K562 (cell line): ENCODE data around the gene ACOX1. TPM values are rescaled to one million over a fixed set of nuclear protein-coding genes. Genes with fewer than 3 reads are reported as not detected.
A peak's percentile ranks its signal among the peaks of the same experiment; 100 is the strongest.

ENCODE experiments used
- CHD4 ChIP-seq: fragments of 200-600 bp; sonication (generic); IDR thresholded peaks from 3 replicates; pipeline ENCODE4 v1.6.1; 2012; ENCODE audit warnings: low read depth, mild to moderate bottlenecking, mixed read lengths, low read length, inconsistent platforms; ENCODE audit not compliant: insufficient read depth, insufficient replicate concordance, poor library complexity, severe bottlenecking
- CXXC5 ChIP-seq: fragments of 250-450 bp; sonication (Bioruptor Pico); IDR thresholded peaks from 2 replicates; pipeline ENCODE4 v1.8.0; 2022; ENCODE audit warnings: inconsistent platforms, mild to moderate bottlenecking, moderate library complexity
- DDX20 ChIP-seq: fragments of 450-650 bp; IDR thresholded peaks from 2 replicates; pipeline ENCODE4 v1.6.1; 2016; ENCODE audit warnings: missing genetic modification characterization, low read depth, mild to moderate bottlenecking, missing compliant biosample characterization, moderate library complexity
- FOSL1 ChIP-seq: fragments of 200-800 bp; sonication (Bioruptor generic); conservative IDR thresholded peaks from 2 replicates; pipeline ENCODE4 v1.6.1; 2016; ENCODE audit warnings: missing genetic modification characterization, missing compliant biosample characterization
- GATAD2A ChIP-seq: fragments of 450-650 bp; IDR thresholded peaks from 2 replicates; pipeline ENCODE4 v1.6.1; 2017
- ILK ChIP-seq: fragments of 450-650 bp; IDR thresholded peaks from 2 replicates; pipeline ENCODE4 v1.6.1; 2016; ENCODE audit warnings: missing genetic modification characterization, low read depth, mild to moderate bottlenecking, missing compliant biosample characterization, moderate library complexity, borderline replicate concordance
- MCM3 ChIP-seq: fragments of 450-650 bp; IDR thresholded peaks from 2 replicates; pipeline ENCODE4 v1.6.1; 2016
- MXI1 ChIP-seq: IDR thresholded peaks from 2 replicates; pipeline ENCODE4 v1.6.1; 2011; ENCODE audit warnings: low read depth, mild to moderate bottlenecking, improper control_type of control experiment, low read length
- NCOA4 ChIP-seq: fragments of 450-650 bp; IDR thresholded peaks from 2 replicates; pipeline ENCODE4 v1.6.1; 2018; ENCODE audit warnings: mild to moderate bottlenecking; ENCODE audit not compliant: partially characterized antibody
- SOX6 ChIP-seq: fragments of 450-650 bp; IDR thresholded peaks from 2 replicates; pipeline ENCODE4 v1.6.1; 2014; ENCODE audit warnings: mild to moderate bottlenecking
- TGIF2 ChIP-seq: sonication (generic); formaldehyde crosslinking; IDR thresholded peaks from 2 replicates; pipeline ENCODE4 v1.8.1; 2022; ENCODE audit warnings: mild to moderate bottlenecking, missing genetic modification reagents, moderate library complexity
- ZBED1 ChIP-seq: IDR thresholded peaks from 2 replicates; pipeline ENCODE4 v1.6.1; 2014
- ZBTB8A ChIP-seq: fragments of 450-650 bp; IDR thresholded peaks from 2 replicates; pipeline ENCODE4 v1.6.1; 2018; ENCODE audit warnings: mild to moderate bottlenecking, moderate library complexity; ENCODE audit not compliant: partially characterized antibody
- ZFP36 ChIP-seq: fragments of 150-350 bp; IDR thresholded peaks from 2 replicates; pipeline ENCODE4 v1.6.1; 2018; ENCODE audit warnings: low read length, low read depth; ENCODE audit not compliant: partially characterized antibody
- ZNF140 ChIP-seq: fragments of 250-450 bp; sonication (Bioruptor Pico); IDR thresholded peaks from 2 replicates; pipeline ENCODE4 v1.8.0; 2021; ENCODE audit warnings: moderate library complexity, mild to moderate bottlenecking, inconsistent platforms
- ZNF347 ChIP-seq: fragments of 450-650 bp; formaldehyde crosslinking; IDR thresholded peaks from 2 replicates; pipeline ENCODE4 v1.4.0; 2020; ENCODE audit warnings: low read depth, mild to moderate bottlenecking, moderate library complexity
- ZNF583 ChIP-seq: fragments of 250-450 bp; sonication (Bioruptor Pico); IDR thresholded peaks from 2 replicates; pipeline ENCODE4 v1.4.0; 2020
- polyA plus RNA-seq, 8 experiments: library from polyadenylated mRNA; depleted of rRNA in 4 of 8; stranded (reverse) in 5 of 8; unstranded in 3 of 8; fragments of >200 nt; fragmentation: Nextera tagmentation in 2 of 8; fragmentation: Illumina TruSeq in 1 of 8; extraction: Ambion mirVana in 2 of 8; extraction: Trizol in 1 of 8; gene quantifications; 2 replicates each; pipeline versions ENCODE4 v1.2.1 to v1.2.3, GENCODE V29; 2011 to 2014; ENCODE audit warnings: inconsistent platforms in 1 of 8, missing spikeins in 1 of 8
- total RNA-seq, 7 experiments: library from RNA; depleted of rRNA in 6 of 7; stranded (reverse); fragments of >200 nt in 6 of 7; fragmentation: Illumina TruSeq in 2 of 7; extraction: Trizol in 2 of 7; gene quantifications; 2 replicates each; pipeline versions ENCODE4 v1.2.1 to v1.2.3, GENCODE V29; 2011 to 2021; ENCODE audit warnings: low replicate concordance in 1 of 7
- TF ChIP-seq, protein P1 (sequence below): fragments of 450-650 bp; IDR thresholded peaks from 2 replicates; pipeline ENCODE4 v1.6.1; 2016; ENCODE audit warnings: mild to moderate bottlenecking
- TF ChIP-seq, protein P2 (sequence below): fragments of 250-450 bp; sonication (Bioruptor Pico); IDR thresholded peaks from 2 replicates; pipeline ENCODE4 v1.9.0; 2021; ENCODE audit warnings: mild to moderate bottlenecking
- TF ChIP-seq, protein P3 (sequence below): fragments of 450-650 bp; IDR thresholded peaks from 2 replicates; pipeline ENCODE4 v1.6.1; 2016; ENCODE audit warnings: missing biosample characterization, missing genetic modification characterization
- TF ChIP-seq, protein P4 (sequence below): fragments of 200-400 bp; formaldehyde crosslinking; IDR thresholded peaks from 2 replicates; pipeline ENCODE4 v1.6.1; 2017; ENCODE audit warnings: mild to moderate bottlenecking, low read depth, low read length, moderate library complexity
- TF ChIP-seq, protein P5 (sequence below): sonication (generic); formaldehyde crosslinking; IDR thresholded peaks from 2 replicates; pipeline ENCODE4 v1.8.0; 2023; ENCODE audit warnings: mild to moderate bottlenecking, missing genetic modification reagents

Gene ACOX1
- total and polyA plus RNA-seq, 9 of the 15 experiments (the other 6 are each of a cell fraction or from before 2014, with no cell fraction given) = 7.8 to 24.1 (median 14.5) TPM

DNA sequence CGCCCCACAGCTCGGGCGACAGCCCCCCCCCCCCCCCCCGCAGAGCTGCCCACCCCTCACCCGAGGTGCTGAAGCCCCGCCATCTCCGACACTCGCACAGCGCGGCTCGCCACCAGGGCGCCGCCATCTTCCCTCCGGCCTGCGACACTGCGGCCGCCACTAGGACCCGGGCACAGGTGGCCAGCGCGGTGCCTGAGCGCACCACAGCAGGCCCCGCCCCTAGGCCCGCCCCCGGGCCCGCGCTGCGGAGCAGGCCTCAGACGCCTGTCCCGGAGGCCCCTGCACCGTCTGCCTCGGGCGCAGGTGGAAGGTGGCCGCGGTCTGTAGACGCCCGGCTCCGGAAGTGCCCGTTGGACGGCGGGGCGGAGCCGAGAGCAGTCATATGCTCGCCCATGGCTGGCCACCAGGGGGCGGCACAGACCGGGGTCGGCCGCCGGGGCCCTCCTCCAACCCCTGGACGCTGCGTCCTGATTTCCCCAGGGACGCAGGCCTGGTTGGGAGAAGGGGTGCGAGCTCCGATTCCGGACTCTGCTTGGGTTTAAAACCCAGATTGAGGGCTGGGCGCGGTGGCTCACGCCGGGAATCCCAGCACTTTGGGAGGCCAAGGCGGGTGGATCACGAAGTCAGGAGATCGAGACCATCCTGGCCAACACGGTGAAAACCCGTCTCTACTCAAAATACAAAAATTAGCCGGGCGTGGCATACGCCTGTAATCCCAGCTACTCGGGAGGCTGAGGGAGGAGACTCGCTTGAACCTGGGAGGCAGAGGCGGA lies 74.0 kb downstream of the ACOX1 start, which contains the start of gene MRPL38 (continued):
- TF ChIP-seq, protein P1, sequence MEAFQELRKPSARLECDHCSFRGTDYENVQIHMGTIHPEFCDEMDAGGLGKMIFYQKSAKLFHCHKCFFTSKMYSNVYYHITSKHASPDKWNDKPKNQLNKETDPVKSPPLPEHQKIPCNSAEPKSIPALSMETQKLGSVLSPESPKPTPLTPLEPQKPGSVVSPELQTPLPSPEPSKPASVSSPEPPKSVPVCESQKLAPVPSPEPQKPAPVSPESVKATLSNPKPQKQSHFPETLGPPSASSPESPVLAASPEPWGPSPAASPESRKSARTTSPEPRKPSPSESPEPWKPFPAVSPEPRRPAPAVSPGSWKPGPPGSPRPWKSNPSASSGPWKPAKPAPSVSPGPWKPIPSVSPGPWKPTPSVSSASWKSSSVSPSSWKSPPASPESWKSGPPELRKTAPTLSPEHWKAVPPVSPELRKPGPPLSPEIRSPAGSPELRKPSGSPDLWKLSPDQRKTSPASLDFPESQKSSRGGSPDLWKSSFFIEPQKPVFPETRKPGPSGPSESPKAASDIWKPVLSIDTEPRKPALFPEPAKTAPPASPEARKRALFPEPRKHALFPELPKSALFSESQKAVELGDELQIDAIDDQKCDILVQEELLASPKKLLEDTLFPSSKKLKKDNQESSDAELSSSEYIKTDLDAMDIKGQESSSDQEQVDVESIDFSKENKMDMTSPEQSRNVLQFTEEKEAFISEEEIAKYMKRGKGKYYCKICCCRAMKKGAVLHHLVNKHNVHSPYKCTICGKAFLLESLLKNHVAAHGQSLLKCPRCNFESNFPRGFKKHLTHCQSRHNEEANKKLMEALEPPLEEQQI = no peak
- no peak for TF ChIP-seq CHD4
- TF ChIP-seq ZNF140 (CRISPR knock-in tag) = no peak
- no peak for TF ChIP-seq ZNF347 (CRISPR knock-in tag)
- no peak for TF ChIP-seq ILK
- TF ChIP-seq SOX6 = peak; percentile 69
- TF ChIP-seq ZBED1 = 0 out of 2 replicates have a peak, but pooled peaks have one; percentile 47
- peak; percentile 10 for TF ChIP-seq ZFP36
- TF ChIP-seq GATAD2A = no peak
- TF ChIP-seq, protein P2, sequence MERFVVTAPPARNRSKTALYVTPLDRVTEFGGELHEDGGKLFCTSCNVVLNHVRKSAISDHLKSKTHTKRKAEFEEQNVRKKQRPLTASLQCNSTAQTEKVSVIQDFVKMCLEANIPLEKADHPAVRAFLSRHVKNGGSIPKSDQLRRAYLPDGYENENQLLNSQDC (CRISPR knock-in tag) = no peak
- TF ChIP-seq, protein P3, sequence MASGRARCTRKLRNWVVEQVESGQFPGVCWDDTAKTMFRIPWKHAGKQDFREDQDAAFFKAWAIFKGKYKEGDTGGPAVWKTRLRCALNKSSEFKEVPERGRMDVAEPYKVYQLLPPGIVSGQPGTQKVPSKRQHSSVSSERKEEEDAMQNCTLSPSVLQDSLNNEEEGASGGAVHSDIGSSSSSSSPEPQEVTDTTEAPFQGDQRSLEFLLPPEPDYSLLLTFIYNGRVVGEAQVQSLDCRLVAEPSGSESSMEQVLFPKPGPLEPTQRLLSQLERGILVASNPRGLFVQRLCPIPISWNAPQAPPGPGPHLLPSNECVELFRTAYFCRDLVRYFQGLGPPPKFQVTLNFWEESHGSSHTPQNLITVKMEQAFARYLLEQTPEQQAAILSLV = no peak
- TF ChIP-seq, protein P4, sequence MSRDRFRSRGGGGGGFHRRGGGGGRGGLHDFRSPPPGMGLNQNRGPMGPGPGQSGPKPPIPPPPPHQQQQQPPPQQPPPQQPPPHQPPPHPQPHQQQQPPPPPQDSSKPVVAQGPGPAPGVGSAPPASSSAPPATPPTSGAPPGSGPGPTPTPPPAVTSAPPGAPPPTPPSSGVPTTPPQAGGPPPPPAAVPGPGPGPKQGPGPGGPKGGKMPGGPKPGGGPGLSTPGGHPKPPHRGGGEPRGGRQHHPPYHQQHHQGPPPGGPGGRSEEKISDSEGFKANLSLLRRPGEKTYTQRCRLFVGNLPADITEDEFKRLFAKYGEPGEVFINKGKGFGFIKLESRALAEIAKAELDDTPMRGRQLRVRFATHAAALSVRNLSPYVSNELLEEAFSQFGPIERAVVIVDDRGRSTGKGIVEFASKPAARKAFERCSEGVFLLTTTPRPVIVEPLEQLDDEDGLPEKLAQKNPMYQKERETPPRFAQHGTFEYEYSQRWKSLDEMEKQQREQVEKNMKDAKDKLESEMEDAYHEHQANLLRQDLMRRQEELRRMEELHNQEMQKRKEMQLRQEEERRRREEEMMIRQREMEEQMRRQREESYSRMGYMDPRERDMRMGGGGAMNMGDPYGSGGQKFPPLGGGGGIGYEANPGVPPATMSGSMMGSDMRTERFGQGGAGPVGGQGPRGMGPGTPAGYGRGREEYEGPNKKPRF = no peak
- TF ChIP-seq NCOA4 = no peak
- no peak for TF ChIP-seq DDX20 (tag)
- TF ChIP-seq, protein P5, sequence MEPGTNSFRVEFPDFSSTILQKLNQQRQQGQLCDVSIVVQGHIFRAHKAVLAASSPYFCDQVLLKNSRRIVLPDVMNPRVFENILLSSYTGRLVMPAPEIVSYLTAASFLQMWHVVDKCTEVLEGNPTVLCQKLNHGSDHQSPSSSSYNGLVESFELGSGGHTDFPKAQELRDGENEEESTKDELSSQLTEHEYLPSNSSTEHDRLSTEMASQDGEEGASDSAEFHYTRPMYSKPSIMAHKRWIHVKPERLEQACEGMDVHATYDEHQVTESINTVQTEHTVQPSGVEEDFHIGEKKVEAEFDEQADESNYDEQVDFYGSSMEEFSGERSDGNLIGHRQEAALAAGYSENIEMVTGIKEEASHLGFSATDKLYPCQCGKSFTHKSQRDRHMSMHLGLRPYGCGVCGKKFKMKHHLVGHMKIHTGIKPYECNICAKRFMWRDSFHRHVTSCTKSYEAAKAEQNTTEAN (CRISPR knock-in tag) = no peak
- TF ChIP-seq MXI1 = no peak; the same call in 1 of the 2 replicates
- no peak for TF ChIP-seq MCM3
- TF ChIP-seq TGIF2 = peak; percentile 67; the same call in 1 of the 2 replicates
- TF ChIP-seq ZBTB8A = no peak
- TF ChIP-seq ZNF583 (CRISPR knock-in tag) = no peak
- TF ChIP-seq FOSL1 = 0 out of 2 replicates have a peak, but pooled peaks have one; percentile 21
- TF ChIP-seq CXXC5 (CRISPR knock-in tag) = peak; percentile 93
